Activated CD4-positive, CD25-positive, alpha-beta regulatory T cell (primary cell): ENCODE data around the gene MROH2B.
"Not testable (repeated sequence)": the region's sequence is repeated elsewhere in the genome, so short reads cannot be mapped to it uniquely, and the experiment has no call there.

Experiments used
- DNase-seq, 4 experiments: peaks; one replicate each; lab custom pipeline; 2025; lab: John Stamatoyannopoulos, UW

MROH2B gene

GRCh38 chr5:41022600-41022999, 48.5 kb downstream of the MROH2B start:
- not testable (repeated sequence) for DNase-seq

- DNase-seq, result no peak
Measured at GRCh38 chr5:41012318-41012717, 58.8 kb downstream of the MROH2B start.

- DNase-seq, result no peak
Measured at GRCh38 chr5:41010572-41010971, 60.6 kb downstream of the MROH2B start.

- DNase-seq, result no peak
Measured at GRCh38 chr5:41009232-41009631, 61.9 kb downstream of the MROH2B start.

- no peak for DNase-seq
Measured at GRCh38 chr5:41004931-41005330, 66.2 kb downstream of the MROH2B start.

GRCh38 chr5:41003670-41004376, 67.3 kb downstream of the MROH2B start:
- no peak for DNase-seq

GRCh38 chr5:40999966-41000365, 71.2 kb downstream of the MROH2B start:
- no peak for DNase-seq

GRCh38 chr5:40999142-40999541, 72.0 kb downstream of the MROH2B start:
- no peak for DNase-seq

- DNase-seq, result no peak
Measured at GRCh38 chr5:40995801-40996586, 75.1 kb downstream of the MROH2B start.

GRCh38 chr5:40991981-40992559, 79.1 kb downstream of the MROH2B start:
- no peak for DNase-seq

- no peak for DNase-seq
Measured at GRCh38 chr5:40991168-40991980, 79.8 kb downstream of the MROH2B start.

- no peak for DNase-seq
Measured at GRCh38 chr5:40988746-40989510, 82.2 kb downstream of the MROH2B start.

GRCh38 chr5:40987349-40987748, 83.8 kb downstream of the MROH2B start:
- no peak for DNase-seq

- DNase-seq, result no peak
Measured at GRCh38 chr5:40986666-40987065, 84.5 kb downstream of the MROH2B start.

GRCh38 chr5:40985501-40985900, 85.6 kb downstream of the MROH2B start:
- no peak for DNase-seq

GRCh38 chr5:40984884-40985283, 86.3 kb downstream of the MROH2B start:
- no peak for DNase-seq

- DNase-seq, result no peak
Measured at GRCh38 chr5:40983781-40984180, 87.4 kb downstream of the MROH2B start.

- no peak for DNase-seq
Measured at GRCh38 chr5:40981420-40981819, 89.7 kb downstream of the MROH2B start.

- no peak for DNase-seq
Measured at GRCh38 chr5:40976836-40977235, 94.3 kb downstream of the MROH2B start.

GRCh38 chr5:40976041-40976440, 95.1 kb downstream of the MROH2B start:
- no peak for DNase-seq

GRCh38 chr5:40973364-40974004, 97.7 kb downstream of the MROH2B start:
- no peak for DNase-seq
